Measurements from ENCODE around the gene IL1RAPL1.

GRCh38 chrX:29490606-29491005 is 903.4 kb downstream of the IL1RAPL1 start:
- no peak for TF ChIP-seq CTCF (IDR thresholded peaks at IDR 0.05)
- no peak for TF ChIP-seq POLR2A (IDR thresholded peaks at IDR 0.05)
- no peak for TF ChIP-seq POLR2AphosphoS5 (IDR thresholded peaks at IDR 0.05)

Measured in breast epithelium (tissue), 3 donors.